ENCODE data around the gene PTPRC. TPM values are rescaled to one million over a fixed set of nuclear protein-coding genes. Genes with fewer than 3 reads are reported as not detected.

PTPRC gene
- total and polyA plus RNA-seq, 2 donors (not counting 3 experiments of a cell fraction or from before 2014, with no cell fraction given) = not detected

DNA sequence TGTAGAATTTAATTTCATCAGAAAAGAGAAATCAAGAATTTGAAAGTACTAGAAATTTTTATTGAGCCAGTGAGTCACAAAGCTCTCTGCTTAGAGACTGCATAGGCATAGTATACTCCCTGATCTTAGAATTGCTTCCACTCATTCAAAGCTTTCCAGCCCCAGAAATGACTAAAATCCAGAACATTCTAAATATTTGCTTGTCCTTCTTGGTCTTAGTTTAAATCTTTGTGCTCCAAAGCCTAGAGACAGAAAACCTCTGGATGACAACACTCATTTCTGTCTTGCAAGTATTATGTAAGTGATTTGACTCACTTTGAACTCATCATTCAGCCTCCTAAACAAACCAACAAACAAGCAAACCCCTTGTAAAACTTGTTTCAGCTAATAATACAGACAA is 74.2 kb downstream of the PTPRC start:
- Histone ChIP-seq H3K36me3 (ENCODE audit: control insufficient read depth in 2 of 2, extremely low read depth in 1 of 2, insufficient read depth in 2 of 2, low read length in 2 of 2) (no peaks in the 10 kb centered on the region), H3K27ac (ENCODE audit: insufficient read depth, low read depth, low read length) (no peak overlapping the region), H3K9me3 (replicated peaks; ENCODE audit: control insufficient read depth, insufficient read depth, low read length) (no peaks in the 10 kb centered on the region), H3K79me2 (ENCODE audit: control insufficient read depth, insufficient read depth, low read length) (no peaks in the 10 kb centered on the region), H3K27me3 (ENCODE audit: control insufficient read depth in 2 of 2, insufficient read depth in 2 of 2, low read length in 2 of 2) (no peaks in the 10 kb centered on the region), H3K4me3 (replicated peaks in 1 of 3; ENCODE audit: insufficient read depth in 1 of 3, low read depth in 1 of 3, low read length in 3 of 3) (no peak overlapping the region), H2AFZ (ENCODE audit: low read depth, low read length) (no peak overlapping the region), H3K4me2 (ENCODE audit: insufficient read depth, low read length) (no peak overlapping the region), H3K9ac (replicated peaks; ENCODE audit: extremely low read depth, insufficient read depth, low read length) (no peak overlapping the region), H3K4me1 (ENCODE audit: control insufficient read depth, extremely low read depth, insufficient read depth, low read length) (no peaks in the 10 kb centered on the region), H3K9me1 (replicated peaks; ENCODE audit: control insufficient read depth, extremely low read depth, insufficient read depth, low read length) (no peaks in the 10 kb centered on the region), H4K20me1 (replicated peaks; ENCODE audit: control insufficient read depth, extremely low read depth, insufficient read depth, low read length) (no peaks in the 10 kb centered on the region)
- DNase-seq (ENCODE audit: low read depth, low spot score) (no peak), FAIRE-seq (no peak)
- no TSS peak for BruUV-seq (replicated peaks)
- CTCF ChIA-PET = interaction anchor here (0.7 to 1.3 kb wide), 3 partner anchors 12 to 27 kb away, joined by 3 read pairs; no protein-coding TSS in a partner anchor
- POLR2A ChIA-PET = no interaction called here
- TF ChIP-seq, protein P1, sequence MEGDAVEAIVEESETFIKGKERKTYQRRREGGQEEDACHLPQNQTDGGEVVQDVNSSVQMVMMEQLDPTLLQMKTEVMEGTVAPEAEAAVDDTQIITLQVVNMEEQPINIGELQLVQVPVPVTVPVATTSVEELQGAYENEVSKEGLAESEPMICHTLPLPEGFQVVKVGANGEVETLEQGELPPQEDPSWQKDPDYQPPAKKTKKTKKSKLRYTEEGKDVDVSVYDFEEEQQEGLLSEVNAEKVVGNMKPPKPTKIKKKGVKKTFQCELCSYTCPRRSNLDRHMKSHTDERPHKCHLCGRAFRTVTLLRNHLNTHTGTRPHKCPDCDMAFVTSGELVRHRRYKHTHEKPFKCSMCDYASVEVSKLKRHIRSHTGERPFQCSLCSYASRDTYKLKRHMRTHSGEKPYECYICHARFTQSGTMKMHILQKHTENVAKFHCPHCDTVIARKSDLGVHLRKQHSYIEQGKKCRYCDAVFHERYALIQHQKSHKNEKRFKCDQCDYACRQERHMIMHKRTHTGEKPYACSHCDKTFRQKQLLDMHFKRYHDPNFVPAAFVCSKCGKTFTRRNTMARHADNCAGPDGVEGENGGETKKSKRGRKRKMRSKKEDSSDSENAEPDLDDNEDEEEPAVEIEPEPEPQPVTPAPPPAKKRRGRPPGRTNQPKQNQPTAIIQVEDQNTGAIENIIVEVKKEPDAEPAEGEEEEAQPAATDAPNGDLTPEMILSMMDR (IDR thresholded peaks at IDR 0.05; ENCODE audit: extremely low read depth in 1 of 2, insufficient read depth in 1 of 2, low read depth in 1 of 2, low read length in 2 of 2) = no peak
- TF ChIP-seq POLR2A (IDR thresholded peaks at IDR 0.05; ENCODE audit: low read depth, low read length) = no peak
- no peak for TF ChIP-seq JUN (IDR thresholded peaks at IDR 0.05; ENCODE audit: borderline replicate concordance, insufficient read depth, insufficient read length, low read depth)
- intact Hi-C loops (cut with micrococcal nuclease) = no loop called here
- dilution Hi-C loops (cut with MboI; ENCODE audit: extremely low pct_ligation_motif_present, low sequenced_read_pairs) = no loop called here

DNA sequence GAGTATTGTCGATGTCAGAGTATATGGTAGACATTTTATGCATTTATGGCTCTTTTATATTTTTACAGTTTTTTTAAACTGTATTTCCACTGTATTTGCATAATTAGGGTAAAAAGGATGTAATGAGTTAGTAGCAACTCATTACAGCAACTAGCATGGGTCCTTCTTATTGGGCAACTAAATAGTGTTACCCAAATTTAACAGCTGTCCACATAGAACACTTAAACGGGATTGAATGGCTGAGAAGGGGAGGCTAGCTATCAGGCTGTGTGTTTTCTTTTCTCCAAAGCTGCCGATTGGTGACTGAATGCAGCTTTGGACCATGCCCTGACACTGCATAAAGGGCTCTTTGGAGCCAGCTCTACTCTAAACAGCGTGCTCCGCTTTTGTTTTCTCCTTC is 75.4 kb downstream of the PTPRC start:
- ChIA-PET POLR2A (no interaction called here), CTCF (no interaction called here)
- no peak for DNase-seq (ENCODE audit: low read depth, low spot score)
- TF ChIP-seq JUN (IDR thresholded peaks at IDR 0.05; ENCODE audit: borderline replicate concordance, insufficient read depth, insufficient read length, low read depth) (no peak), POLR2AphosphoS5 (IDR thresholded peaks at IDR 0.05; ENCODE audit: insufficient read depth, low read depth, low read length) (no peak), GATA2 (IDR thresholded peaks at IDR 0.05; ENCODE audit: insufficient read depth, insufficient read length, low read depth, low read length) (no peak), FOS (IDR thresholded peaks at IDR 0.05; ENCODE audit: borderline replicate concordance, insufficient read depth, low read length) (no peak), MYC (IDR thresholded peaks at IDR 0.05; ENCODE audit: low read depth, low read length) (no peak), POLR2A (IDR thresholded peaks at IDR 0.05; ENCODE audit: low read depth, low read length) (no peak), EZH2 (IDR thresholded peaks at IDR 0.05; ENCODE audit: borderline replicate concordance, low read depth, low read length, severe bottlenecking) (no peak)
- TF ChIP-seq, protein P2, sequence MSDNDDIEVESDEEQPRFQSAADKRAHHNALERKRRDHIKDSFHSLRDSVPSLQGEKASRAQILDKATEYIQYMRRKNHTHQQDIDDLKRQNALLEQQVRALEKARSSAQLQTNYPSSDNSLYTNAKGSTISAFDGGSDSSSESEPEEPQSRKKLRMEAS (IDR thresholded peaks at IDR 0.05; ENCODE audit: insufficient read depth, insufficient read length) = no peak
- Histone ChIP-seq H3K27ac (ENCODE audit: insufficient read depth, low read depth, low read length) (no peak overlapping the region), H3K27me3 (ENCODE audit: control insufficient read depth in 2 of 2, insufficient read depth in 2 of 2, low read length in 2 of 2) (no peaks in the 10 kb centered on the region), H3K9me3 (replicated peaks; ENCODE audit: control insufficient read depth, insufficient read depth, low read length) (no peaks in the 10 kb centered on the region), H2AFZ (ENCODE audit: low read depth, low read length) (no peak overlapping the region), H3K4me1 (ENCODE audit: control insufficient read depth, extremely low read depth, insufficient read depth, low read length) (no peaks in the 10 kb centered on the region), H3K4me3 (replicated peaks in 1 of 3; ENCODE audit: insufficient read depth in 1 of 3, low read depth in 1 of 3, low read length in 3 of 3) (no peak overlapping the region), H3K9me1 (replicated peaks; ENCODE audit: control insufficient read depth, extremely low read depth, insufficient read depth, low read length) (no peaks in the 10 kb centered on the region), H3K36me3 (ENCODE audit: control insufficient read depth in 2 of 2, extremely low read depth in 1 of 2, insufficient read depth in 2 of 2, low read length in 2 of 2) (no peaks in the 10 kb centered on the region), H3K79me2 (ENCODE audit: control insufficient read depth, insufficient read depth, low read length) (no peaks in the 10 kb centered on the region), H3K9ac (replicated peaks; ENCODE audit: extremely low read depth, insufficient read depth, low read length) (no peak overlapping the region), H3K4me2 (ENCODE audit: insufficient read depth, low read length) (no peak overlapping the region), H4K20me1 (replicated peaks; ENCODE audit: control insufficient read depth, extremely low read depth, insufficient read depth, low read length) (no peaks in the 10 kb centered on the region)
- dilution Hi-C loops (cut with MboI; ENCODE audit: extremely low pct_ligation_motif_present, low sequenced_read_pairs) (no loop called here), intact Hi-C loops (cut with micrococcal nuclease) (no loop called here)
- FAIRE-seq = no peak
- BruUV-seq (replicated peaks) = no TSS peak
